ENCODE results near the gene AUTS2. TPM values are rescaled to one million over a fixed set of nuclear protein-coding genes. Genes with fewer than 3 reads are reported as not detected.

AUTS2 gene
- total RNA-seq, 1 experiment from 2014 or later = 50.0 TPM

DNA sequence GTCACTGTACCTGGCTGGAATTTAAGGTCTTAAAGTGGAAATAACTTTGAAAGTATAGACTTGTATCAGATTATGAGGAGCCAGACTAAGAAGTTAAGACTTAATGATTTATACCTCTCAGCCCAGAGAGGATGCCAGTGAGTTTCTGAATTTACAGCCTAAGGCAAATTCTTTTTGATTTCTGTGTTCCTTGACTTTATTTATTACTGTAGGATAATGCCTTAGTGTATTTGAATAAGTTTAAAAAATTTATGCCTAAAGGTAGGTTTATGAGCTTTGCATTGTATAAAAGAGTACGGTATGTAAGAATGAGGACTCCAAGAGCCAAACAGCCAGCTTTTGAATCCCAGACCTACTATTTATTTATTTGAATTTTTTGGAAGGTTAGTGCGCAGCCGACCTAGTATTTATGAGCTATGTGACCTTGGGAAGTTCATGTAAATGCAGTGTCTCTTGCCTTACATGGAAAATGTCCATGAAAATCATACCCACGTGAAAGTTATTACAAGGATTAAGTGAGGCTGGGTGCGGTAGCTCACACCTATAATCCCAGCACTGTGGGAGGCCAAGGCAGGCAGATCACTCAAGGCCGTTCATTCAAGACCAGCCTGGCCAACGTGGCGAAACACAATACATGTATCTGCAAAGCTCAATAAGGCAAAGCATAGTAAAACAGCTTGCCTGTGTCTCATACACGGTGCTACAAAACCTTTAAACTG is 174.6 kb downstream of the AUTS2 start:
- no peak overlapping the region for H3K27ac Mint-ChIP-seq
- CTCF ChIA-PET = interaction anchor here (0.6 kb wide), 1 partner anchor 70 kb away, joined by 4 read pairs; no protein-coding TSS in a partner anchor

DNA sequence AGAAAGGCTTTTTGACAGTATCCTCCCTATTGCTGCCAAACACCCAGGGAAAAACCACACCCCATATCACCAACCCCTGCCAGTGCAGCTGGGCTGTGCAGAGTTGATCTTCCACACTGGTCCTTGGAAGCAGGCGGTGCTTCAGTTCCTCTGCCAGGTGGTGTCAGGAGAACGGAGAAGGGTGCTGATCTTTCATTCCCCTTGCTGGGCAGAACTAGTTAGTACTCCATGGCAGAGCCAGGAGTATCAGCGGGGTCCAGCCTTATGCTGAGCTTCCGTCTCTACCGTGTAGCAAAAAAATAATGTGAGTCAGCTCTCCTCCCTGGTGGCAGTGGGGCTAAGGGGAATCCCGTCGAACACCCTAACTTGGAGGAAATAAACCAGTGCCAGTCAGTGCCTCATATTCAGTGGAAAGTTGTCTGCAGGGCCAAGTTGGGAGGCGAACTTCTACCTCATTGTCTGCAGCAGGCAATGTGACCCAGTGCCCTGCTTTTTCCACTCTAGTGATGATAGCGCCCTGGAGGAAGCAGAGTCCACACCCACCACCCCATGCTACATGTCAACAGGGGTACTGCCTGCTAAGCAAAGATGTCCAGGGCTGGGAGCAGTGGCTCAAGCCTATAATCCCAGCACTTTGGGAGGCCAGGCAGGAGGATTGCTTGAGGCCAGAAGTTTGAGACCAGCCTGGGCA is 175.4 kb downstream of the AUTS2 start:
- TF ChIP-seq, protein P1, sequence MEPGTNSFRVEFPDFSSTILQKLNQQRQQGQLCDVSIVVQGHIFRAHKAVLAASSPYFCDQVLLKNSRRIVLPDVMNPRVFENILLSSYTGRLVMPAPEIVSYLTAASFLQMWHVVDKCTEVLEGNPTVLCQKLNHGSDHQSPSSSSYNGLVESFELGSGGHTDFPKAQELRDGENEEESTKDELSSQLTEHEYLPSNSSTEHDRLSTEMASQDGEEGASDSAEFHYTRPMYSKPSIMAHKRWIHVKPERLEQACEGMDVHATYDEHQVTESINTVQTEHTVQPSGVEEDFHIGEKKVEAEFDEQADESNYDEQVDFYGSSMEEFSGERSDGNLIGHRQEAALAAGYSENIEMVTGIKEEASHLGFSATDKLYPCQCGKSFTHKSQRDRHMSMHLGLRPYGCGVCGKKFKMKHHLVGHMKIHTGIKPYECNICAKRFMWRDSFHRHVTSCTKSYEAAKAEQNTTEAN (CRISPR knock-in tag; IDR thresholded peaks at IDR 0.05) = no peak
- TF ChIP-seq KAT7 (CRISPR knock-in tag; IDR thresholded peaks at IDR 0.05; ENCODE audit: borderline replicate concordance) (no peak), TP53 (CRISPR knock-in tag; IDR thresholded peaks at IDR 0.05) (no peak), ZNF396 (CRISPR knock-in tag; IDR thresholded peaks at IDR 0.05; ENCODE audit: borderline replicate concordance) (no peak), HMGXB4 (CRISPR knock-in tag; IDR thresholded peaks at IDR 0.05) (no peak), RORB (CRISPR knock-in tag; IDR thresholded peaks at IDR 0.05) (no peak), GTF2I (CRISPR knock-in tag; conservative IDR thresholded peaks at IDR 0.05) (no peak)
- TF ChIP-seq, protein P2, sequence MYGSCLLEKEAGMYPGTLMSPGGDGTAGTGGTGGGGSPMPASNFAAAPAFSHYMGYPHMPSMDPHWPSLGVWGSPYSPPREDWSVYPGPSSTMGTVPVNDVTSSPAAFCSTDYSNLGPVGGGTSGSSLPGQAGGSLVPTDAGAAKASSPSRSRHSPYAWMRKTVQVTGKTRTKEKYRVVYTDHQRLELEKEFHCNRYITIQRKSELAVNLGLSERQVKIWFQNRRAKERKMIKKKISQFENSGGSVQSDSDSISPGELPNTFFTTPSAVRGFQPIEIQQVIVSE (CRISPR knock-in tag; IDR thresholded peaks at IDR 0.05; ENCODE audit: borderline replicate concordance) = no peak
- H3K9me3 Mint-ChIP-seq = no peaks in the 10 kb centered on the region
- H3K4me1 Mint-ChIP-seq = peaks cover 21% of the 10 kb centered on the region
- H3K4me3 Mint-ChIP-seq = no peak overlapping the region
- ATAC-seq (peak; percentile 30), DNase-seq (ENCODE audit: low spot score) (no peak)
- H3K36me3 Mint-ChIP-seq = no peaks in the 10 kb centered on the region
- no peak overlapping the region for H3K27ac Mint-ChIP-seq
- POLR2A ChIA-PET = interaction anchor here (0.6 kb wide), 1 partner anchor 371 kb away, joined by 4 read pairs; no protein-coding TSS in a partner anchor
- CTCF ChIA-PET = no interaction called here
- H3K27me3 Mint-ChIP-seq (ENCODE audit: low read depth) = no peaks in the 10 kb centered on the region; the same call in 1 of the 2 replicates

More for the DNA sequence above, 174.6 kb downstream of the AUTS2 start:
- no peak overlapping the region for H3K4me3 Mint-ChIP-seq
- H3K36me3 Mint-ChIP-seq = no peaks in the 10 kb centered on the region
- no peak; the same call in 1 of the 2 replicates for ATAC-seq
- peaks cover 21% of the 10 kb centered on the region for H3K4me1 Mint-ChIP-seq
- POLR2A ChIA-PET = interaction anchor here (0.6 kb wide), 1 partner anchor 370 kb away, joined by 4 read pairs; no protein-coding TSS in a partner anchor
- no peaks in the 10 kb centered on the region; the same call in none of the 2 replicates for H3K27me3 Mint-ChIP-seq (ENCODE audit: low read depth)
- no peaks in the 10 kb centered on the region for H3K9me3 Mint-ChIP-seq
- no peak for DNase-seq (ENCODE audit: low spot score)
- TF ChIP-seq, protein P3, sequence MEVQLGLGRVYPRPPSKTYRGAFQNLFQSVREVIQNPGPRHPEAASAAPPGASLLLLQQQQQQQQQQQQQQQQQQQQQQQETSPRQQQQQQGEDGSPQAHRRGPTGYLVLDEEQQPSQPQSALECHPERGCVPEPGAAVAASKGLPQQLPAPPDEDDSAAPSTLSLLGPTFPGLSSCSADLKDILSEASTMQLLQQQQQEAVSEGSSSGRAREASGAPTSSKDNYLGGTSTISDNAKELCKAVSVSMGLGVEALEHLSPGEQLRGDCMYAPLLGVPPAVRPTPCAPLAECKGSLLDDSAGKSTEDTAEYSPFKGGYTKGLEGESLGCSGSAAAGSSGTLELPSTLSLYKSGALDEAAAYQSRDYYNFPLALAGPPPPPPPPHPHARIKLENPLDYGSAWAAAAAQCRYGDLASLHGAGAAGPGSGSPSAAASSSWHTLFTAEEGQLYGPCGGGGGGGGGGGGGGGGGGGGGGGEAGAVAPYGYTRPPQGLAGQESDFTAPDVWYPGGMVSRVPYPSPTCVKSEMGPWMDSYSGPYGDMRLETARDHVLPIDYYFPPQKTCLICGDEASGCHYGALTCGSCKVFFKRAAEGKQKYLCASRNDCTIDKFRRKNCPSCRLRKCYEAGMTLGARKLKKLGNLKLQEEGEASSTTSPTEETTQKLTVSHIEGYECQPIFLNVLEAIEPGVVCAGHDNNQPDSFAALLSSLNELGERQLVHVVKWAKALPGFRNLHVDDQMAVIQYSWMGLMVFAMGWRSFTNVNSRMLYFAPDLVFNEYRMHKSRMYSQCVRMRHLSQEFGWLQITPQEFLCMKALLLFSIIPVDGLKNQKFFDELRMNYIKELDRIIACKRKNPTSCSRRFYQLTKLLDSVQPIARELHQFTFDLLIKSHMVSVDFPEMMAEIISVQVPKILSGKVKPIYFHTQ (CRISPR knock-in tag; IDR thresholded peaks at IDR 0.05) = no peak

DNA sequence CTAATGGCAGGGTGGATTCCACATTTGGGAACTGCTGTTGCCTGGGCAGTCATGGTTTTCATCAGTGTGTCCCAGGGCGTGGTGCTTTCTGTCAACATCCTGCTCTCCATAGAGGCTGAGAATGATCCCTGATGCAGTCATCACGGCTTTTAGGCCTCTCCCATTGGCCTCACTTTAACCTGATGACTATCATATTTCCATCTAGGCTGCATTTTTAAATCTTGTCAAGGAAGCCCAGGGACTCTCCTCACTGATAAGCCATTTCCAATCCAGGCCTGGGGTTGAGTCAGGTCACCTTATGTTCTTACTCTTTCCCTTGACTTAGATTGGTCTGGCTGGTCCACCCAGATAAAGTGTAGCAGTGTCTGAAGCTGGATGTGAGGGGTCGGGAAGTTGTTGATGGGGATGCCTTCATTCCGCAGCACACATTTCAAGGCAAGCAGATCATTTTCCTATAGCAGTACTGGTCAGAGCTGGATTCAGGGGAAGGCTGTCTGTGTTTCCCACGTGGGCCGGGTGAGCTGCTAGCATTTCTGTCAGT is 177.0 kb downstream of the AUTS2 start:
- Mint-ChIP-seq H3K4me3 (no peak overlapping the region), H3K27me3 (ENCODE audit: low read depth) (no peaks in the 10 kb centered on the region; the same call in 1 of the 2 replicates), H3K9me3 (no peaks in the 10 kb centered on the region), H3K36me3 (no peaks in the 10 kb centered on the region), H3K27ac (no peak overlapping the region), H3K4me1 (peaks cover 21% of the 10 kb centered on the region)
- DNase-seq (ENCODE audit: low spot score) (no peak), ATAC-seq (no peak)
- ChIA-PET POLR2A (no interaction called here), CTCF (no interaction called here)
- TF ChIP-seq TP53 (CRISPR knock-in tag; IDR thresholded peaks at IDR 0.05) (no peak), KAT7 (CRISPR knock-in tag; IDR thresholded peaks at IDR 0.05; ENCODE audit: borderline replicate concordance) (no peak), HMGXB4 (CRISPR knock-in tag; IDR thresholded peaks at IDR 0.05) (no peak), TCF7 (CRISPR knock-in tag; IDR thresholded peaks at IDR 0.05; ENCODE audit: low read depth) (no peak), JUN (CRISPR knock-in tag; IDR thresholded peaks at IDR 0.05) (no peak), PRRX2 (CRISPR knock-in tag; IDR thresholded peaks at IDR 0.05) (no peak), ATF3 (CRISPR knock-in tag; conservative IDR thresholded peaks at IDR 0.05) (no peak), EMX1 (CRISPR knock-in tag; IDR thresholded peaks at IDR 0.05) (no peak), E2F5 (CRISPR knock-in tag; IDR thresholded peaks at IDR 0.05) (no peak), NFATC4 (CRISPR knock-in tag; IDR thresholded peaks at IDR 0.05) (no peak), ZNF138 (CRISPR knock-in tag; conservative IDR thresholded peaks at IDR 0.05) (no peak)
- TF ChIP-seq, protein P4, sequence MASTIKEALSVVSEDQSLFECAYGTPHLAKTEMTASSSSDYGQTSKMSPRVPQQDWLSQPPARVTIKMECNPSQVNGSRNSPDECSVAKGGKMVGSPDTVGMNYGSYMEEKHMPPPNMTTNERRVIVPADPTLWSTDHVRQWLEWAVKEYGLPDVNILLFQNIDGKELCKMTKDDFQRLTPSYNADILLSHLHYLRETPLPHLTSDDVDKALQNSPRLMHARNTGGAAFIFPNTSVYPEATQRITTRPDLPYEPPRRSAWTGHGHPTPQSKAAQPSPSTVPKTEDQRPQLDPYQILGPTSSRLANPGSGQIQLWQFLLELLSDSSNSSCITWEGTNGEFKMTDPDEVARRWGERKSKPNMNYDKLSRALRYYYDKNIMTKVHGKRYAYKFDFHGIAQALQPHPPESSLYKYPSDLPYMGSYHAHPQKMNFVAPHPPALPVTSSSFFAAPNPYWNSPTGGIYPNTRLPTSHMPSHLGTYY (CRISPR knock-in tag; IDR thresholded peaks at IDR 0.05) = no peak
